ENCODE results near the gene RBP2. TPM values are rescaled to one million over a fixed set of nuclear protein-coding genes. Genes with fewer than 3 reads are reported as not detected.

The RBP2 gene
- total RNA-seq, 4 donors from 2014 or later: not detected

DNA sequence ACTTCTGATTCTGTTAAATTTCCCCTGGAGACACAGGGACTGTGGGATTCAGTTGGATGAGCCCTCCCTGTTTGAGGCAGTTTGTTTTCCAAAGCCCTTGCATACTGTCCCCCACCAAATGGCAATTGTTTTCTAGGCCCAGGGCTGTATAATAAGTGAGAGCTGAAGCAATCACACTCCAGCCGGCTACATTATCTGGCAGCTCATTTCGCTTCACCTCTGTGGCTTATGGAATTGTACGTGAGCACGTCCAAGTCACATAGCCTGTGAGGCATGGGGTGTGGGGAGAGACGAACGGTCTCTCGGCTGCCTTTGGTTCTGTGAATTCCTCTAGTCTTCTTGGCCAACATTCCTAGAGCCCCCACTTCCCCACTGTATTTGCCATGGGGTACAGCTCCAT lies 10.7 kb downstream of the RBP2 start:
- H3K27me3 ChIP-seq: no peaks in the 10 kb centered on the region
- 80% methylated on average over 1 of the region's 7 CpGs; no CpG with 5 or more reads in 1 of the 2 donors for WGBS, 2 donors (ENCODE audit: low coverage in 1 of 2)
- no peaks in the 10 kb centered on the region for H3K9me3 ChIP-seq
- H3K27ac ChIP-seq: no peak overlapping the region
- no peaks in the 10 kb centered on the region for H3K36me3 ChIP-seq
- no peak overlapping the region for H3K4me3 ChIP-seq
- ATAC-seq: no peak
- no peaks in the 10 kb centered on the region for H3K4me1 ChIP-seq
- TF ChIP-seq POLR2AphosphoS5 (IDR thresholded peaks at IDR 0.05) (no peak), POLR2A (IDR thresholded peaks at IDR 0.05) (no peak), EP300 (IDR thresholded peaks at IDR 0.05) (no peak), CTCF (IDR thresholded peaks at IDR 0.05) (no peak)

- 80 to 84% methylated on average over 3 of the region's 3 CpGs for WGBS, 2 donors (ENCODE audit: low coverage in 1 of 2)
- no peak for ATAC-seq
- H3K27ac ChIP-seq: no peak overlapping the region
- H3K9me3 ChIP-seq: no peaks in the 10 kb centered on the region
- TF ChIP-seq CTCF (IDR thresholded peaks at IDR 0.05) (no peak), POLR2A (IDR thresholded peaks at IDR 0.05) (no peak), POLR2AphosphoS5 (IDR thresholded peaks at IDR 0.05) (no peak), EP300 (IDR thresholded peaks at IDR 0.05) (no peak)
- H3K4me1 ChIP-seq: no peaks in the 10 kb centered on the region
- no peaks in the 10 kb centered on the region for H3K36me3 ChIP-seq
- H3K4me3 ChIP-seq: no peak overlapping the region
- no peaks in the 10 kb centered on the region for H3K27me3 ChIP-seq
These were observed 12.8 kb downstream of the RBP2 start for GRCh38 chr3:139463466-139463865.

GRCh38 chr3:139460529-139460928 lies 15.8 kb downstream of the RBP2 start:
- no peaks in the 10 kb centered on the region for H3K36me3 ChIP-seq
- H3K27ac ChIP-seq: no peak overlapping the region
- no peaks in the 10 kb centered on the region for H3K4me1 ChIP-seq
- ATAC-seq: no peak
- 60 to 100% methylated on average over 1 of the region's 2 CpGs for WGBS, 2 donors (ENCODE audit: low coverage in 1 of 2)
- no peak overlapping the region for H3K4me3 ChIP-seq
- H3K9me3 ChIP-seq: no peaks in the 10 kb centered on the region
- TF ChIP-seq POLR2A (IDR thresholded peaks at IDR 0.05) (no peak), POLR2AphosphoS5 (IDR thresholded peaks at IDR 0.05) (no peak), CTCF (IDR thresholded peaks at IDR 0.05) (no peak), EP300 (IDR thresholded peaks at IDR 0.05) (no peak)
- no peaks in the 10 kb centered on the region for H3K27me3 ChIP-seq

DNA sequence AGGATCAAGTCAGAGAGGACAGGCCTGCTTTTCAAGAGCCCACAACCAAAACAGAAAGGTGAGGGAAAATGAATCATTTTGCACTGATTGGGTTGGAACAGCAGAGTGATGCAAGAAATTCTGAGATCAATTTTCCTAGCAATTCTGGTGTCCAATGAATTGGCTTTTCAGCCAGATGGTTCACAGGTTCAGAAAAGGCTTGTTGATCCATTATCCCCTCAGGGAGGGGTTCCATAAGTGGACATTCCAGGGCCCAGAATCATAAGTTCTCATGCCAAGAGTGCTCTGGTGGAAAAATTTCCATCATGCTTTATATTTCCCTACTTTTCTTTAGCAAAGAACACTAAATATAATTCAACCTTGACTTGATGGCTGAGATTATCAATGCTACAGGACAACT lies 16.2 kb downstream of the RBP2 start:
- H3K9me3 ChIP-seq: no peaks in the 10 kb centered on the region
- H3K4me3 ChIP-seq: no peak overlapping the region
- no peaks in the 10 kb centered on the region for H3K4me1 ChIP-seq
- H3K36me3 ChIP-seq: no peaks in the 10 kb centered on the region
- TF ChIP-seq CTCF (IDR thresholded peaks at IDR 0.05): no peak
- TF ChIP-seq POLR2AphosphoS5 (IDR thresholded peaks at IDR 0.05): no peak
- no peak overlapping the region for H3K27ac ChIP-seq
- no peaks in the 10 kb centered on the region for H3K27me3 ChIP-seq
- no peak for ATAC-seq

- H3K27ac ChIP-seq: no peak overlapping the region
- ATAC-seq: no peak
- TF ChIP-seq CTCF (IDR thresholded peaks at IDR 0.05) (no peak), POLR2AphosphoS5 (IDR thresholded peaks at IDR 0.05) (no peak)
- no peaks in the 10 kb centered on the region for H3K27me3 ChIP-seq
- no peaks in the 10 kb centered on the region for H3K36me3 ChIP-seq
- H3K9me3 ChIP-seq: no peaks in the 10 kb centered on the region
- 83 to 95% methylated on average over 6 to 7 of the region's 7 CpGs for WGBS, 2 donors (ENCODE audit: low coverage in 1 of 2)
- no peaks in the 10 kb centered on the region for H3K4me1 ChIP-seq
- no peak overlapping the region for H3K4me3 ChIP-seq
These were observed 18.0 kb downstream of the RBP2 start for GRCh38 chr3:139458348-139458747.
